Type B pancreatic cell (in vitro differentiated cells): ENCODE data around the gene DGUOK. TPM values are rescaled to one million over a fixed set of nuclear protein-coding genes. Genes with fewer than 3 reads are reported as not detected.

ENCODE experiments used
- DNase-seq: peaks from one replicate; pipeline ENCODE4 v3.0.0; 2021; ENCODE audit warnings: mixed read lengths; ENCODE audit not compliant: unreplicated experiment; ENCODE audit errors: extremely low spot score
- H3K27ac Mint-ChIP-seq: 2 replicates; pipeline ENCODE4 v1.8.0; 2021; ENCODE audit warnings: mild to moderate bottlenecking, mixed read lengths
- H3K27me3 Mint-ChIP-seq: 2 replicates; pipeline ENCODE4 v1.8.0; 2021; ENCODE audit warnings: mixed read lengths
- H3K36me3 Mint-ChIP-seq: 2 replicates; pipeline ENCODE4 v1.8.0; 2021; ENCODE audit warnings: mixed read lengths
- H3K4me1 Mint-ChIP-seq: one replicate; pipeline ENCODE4 v1.8.0; 2021; ENCODE audit warnings: mixed read lengths; ENCODE audit not compliant: unreplicated experiment
- H3K4me3 Mint-ChIP-seq: 2 replicates; pipeline ENCODE4 v1.8.0; 2021; ENCODE audit warnings: mild to moderate bottlenecking, mixed read lengths
- H3K9me3 Mint-ChIP-seq: 2 replicates; pipeline ENCODE4 v1.8.0; 2021; ENCODE audit warnings: mixed read lengths
- CTCF ChIP-seq: fragments of 200-600 bp; sonication (generic); conservative IDR thresholded peaks from 2 replicates; pipeline ENCODE4 v1.5.0; 2021; ENCODE audit warnings: antibody characterized with exemption, mild to moderate bottlenecking
- total RNA-seq: library from RNA; stranded (reverse); gene quantifications from 2 replicates; pipeline ENCODE4 v1.2.1, GENCODE V29; 2021; ENCODE audit warnings: low replicate concordance

Gene DGUOK
- total RNA-seq, 1 donor from 2014 or later: 73.4 TPM

GRCh38 chr2:73971722-73972121, 45.0 kb downstream of the DGUOK start:
- Mint-ChIP-seq H3K9me3 (no peaks in the 10 kb centered on the region), H3K4me1 (peaks cover 12% of the 10 kb centered on the region), H3K36me3 (no peaks in the 10 kb centered on the region), H3K27ac (no peak overlapping the region), H3K27me3 (peaks cover 11% of the 10 kb centered on the region), H3K4me3 (no peak overlapping the region)
- TF ChIP-seq CTCF: no peak
- no peak for DNase-seq

- Mint-ChIP-seq H3K27me3 (peaks cover 14% of the 10 kb centered on the region), H3K36me3 (no peaks in the 10 kb centered on the region), H3K27ac (no peak overlapping the region), H3K9me3 (no peaks in the 10 kb centered on the region), H3K4me3 (no peak overlapping the region), H3K4me1 (peaks cover 12% of the 10 kb centered on the region)
- TF ChIP-seq CTCF: no peak
- DNase-seq: no peak
Measured at GRCh38 chr2:73972846-73973245, 46.2 kb downstream of the DGUOK start.

- Mint-ChIP-seq H3K4me1 (peaks cover 21% of the 10 kb centered on the region), H3K27ac (no peak overlapping the region), H3K4me3 (no peak overlapping the region), H3K36me3 (no peaks in the 10 kb centered on the region), H3K9me3 (no peaks in the 10 kb centered on the region), H3K27me3 (peaks cover 34% of the 10 kb centered on the region)
- no peak for DNase-seq
- no peak for TF ChIP-seq CTCF
Measured at GRCh38 chr2:73975731-73976130, 49.1 kb downstream of the DGUOK start.

- Mint-ChIP-seq H3K9me3 (no peaks in the 10 kb centered on the region), H3K27ac (no peak overlapping the region), H3K36me3 (no peaks in the 10 kb centered on the region), H3K4me3 (peak overlapping the region; percentile 29), H3K4me1 (peaks cover 26% of the 10 kb centered on the region), H3K27me3 (peaks cover 44% of the 10 kb centered on the region)
- no peak for DNase-seq
- TF ChIP-seq CTCF: no peak
Measured at GRCh38 chr2:73976803-73977202, 50.1 kb downstream of the DGUOK start.

GRCh38 chr2:73977466-73977865, 50.8 kb downstream of the DGUOK start:
- peaks cover 50% of the 10 kb centered on the region for H3K27me3 Mint-ChIP-seq
- H3K36me3 Mint-ChIP-seq: no peaks in the 10 kb centered on the region
- H3K27ac Mint-ChIP-seq: no peak overlapping the region
- no peak for TF ChIP-seq CTCF
- H3K9me3 Mint-ChIP-seq: no peaks in the 10 kb centered on the region
- peaks cover 33% of the 10 kb centered on the region for H3K4me1 Mint-ChIP-seq
- no peak for DNase-seq
- no peak overlapping the region for H3K4me3 Mint-ChIP-seq

GRCh38 chr2:73979021-73979420, 52.3 kb downstream of the DGUOK start:
- peak overlapping the region; percentile 57 for H3K27ac Mint-ChIP-seq

More at GRCh38 chr2:73979021-73979420, 52.3 kb downstream of the DGUOK start:
- no peak for TF ChIP-seq CTCF
- Mint-ChIP-seq H3K9me3 (no peaks in the 10 kb centered on the region), H3K36me3 (peaks cover 5% of the 10 kb centered on the region), H3K4me3 (peak overlapping the region; percentile 86), H3K27me3 (peaks cover 59% of the 10 kb centered on the region), H3K4me1 (peaks cover 45% of the 10 kb centered on the region)
- DNase-seq: no peak
